ENCODE measurements around the gene STK32C. TPM values are rescaled to one million over a fixed set of nuclear protein-coding genes. Genes with fewer than 3 reads are reported as not detected.

Gene STK32C
- total RNA-seq, 1 donor from 2014 or later: 12.9 TPM

- Mint-ChIP-seq H3K27me3 (peaks cover 34% of the 10 kb centered on the region), H3K9me3 (no peaks in the 10 kb centered on the region), H3K27ac (no peak overlapping the region), H3K36me3 (no peaks in the 10 kb centered on the region), H3K4me3 (no peak overlapping the region), H3K4me1 (ENCODE audit: unreplicated experiment) (no peaks in the 10 kb centered on the region)
- DNase-seq (ENCODE audit: extremely low spot score, unreplicated experiment): no peak
- TF ChIP-seq CTCF (conservative IDR thresholded peaks at IDR 0.05): no peak
Measured at GRCh38 chr10:132282667-132283603, 24.8 kb downstream of the STK32C start.

GRCh38 chr10:132281915-132282666 lies 25.7 kb downstream of the STK32C start:
- peaks cover 32% of the 10 kb centered on the region for H3K27me3 Mint-ChIP-seq
- H3K27ac Mint-ChIP-seq: no peak overlapping the region
- no peak for DNase-seq (ENCODE audit: extremely low spot score, unreplicated experiment)
- no peaks in the 10 kb centered on the region for H3K4me1 Mint-ChIP-seq (ENCODE audit: unreplicated experiment)
- no peaks in the 10 kb centered on the region for H3K9me3 Mint-ChIP-seq
- H3K36me3 Mint-ChIP-seq: no peaks in the 10 kb centered on the region
- no peak overlapping the region for H3K4me3 Mint-ChIP-seq
- TF ChIP-seq CTCF (conservative IDR thresholded peaks at IDR 0.05): no peak

- H3K27me3 Mint-ChIP-seq: peaks cover 25% of the 10 kb centered on the region
- H3K9me3 Mint-ChIP-seq: no peaks in the 10 kb centered on the region
- no peak overlapping the region for H3K27ac Mint-ChIP-seq
- H3K4me3 Mint-ChIP-seq: no peak overlapping the region
- TF ChIP-seq CTCF (conservative IDR thresholded peaks at IDR 0.05): no peak
- no peak for DNase-seq (ENCODE audit: extremely low spot score, unreplicated experiment)
- H3K36me3 Mint-ChIP-seq: no peaks in the 10 kb centered on the region
- H3K4me1 Mint-ChIP-seq (ENCODE audit: unreplicated experiment): no peaks in the 10 kb centered on the region
Measured at GRCh38 chr10:132280646-132281074, 27.1 kb downstream of the STK32C start.

GRCh38 chr10:132279873-132280645 lies 27.7 kb downstream of the STK32C start:
- H3K9me3 Mint-ChIP-seq: no peaks in the 10 kb centered on the region
- no peak for DNase-seq (ENCODE audit: extremely low spot score, unreplicated experiment)
- H3K27ac Mint-ChIP-seq: no peak overlapping the region
- H3K36me3 Mint-ChIP-seq: no peaks in the 10 kb centered on the region
- H3K4me1 Mint-ChIP-seq (ENCODE audit: unreplicated experiment): no peaks in the 10 kb centered on the region
- H3K4me3 Mint-ChIP-seq: no peak overlapping the region
- no peak for TF ChIP-seq CTCF (conservative IDR thresholded peaks at IDR 0.05)
- H3K27me3 Mint-ChIP-seq: peaks cover 19% of the 10 kb centered on the region

- DNase-seq (ENCODE audit: extremely low spot score, unreplicated experiment): no peak
- Mint-ChIP-seq H3K4me3 (no peak overlapping the region), H3K27ac (no peak overlapping the region), H3K27me3 (peaks cover 13% of the 10 kb centered on the region), H3K4me1 (ENCODE audit: unreplicated experiment) (peaks cover 6% of the 10 kb centered on the region), H3K36me3 (no peaks in the 10 kb centered on the region), H3K9me3 (no peaks in the 10 kb centered on the region)
- no peak for TF ChIP-seq CTCF (conservative IDR thresholded peaks at IDR 0.05)
Measured at GRCh38 chr10:132277311-132277741, 30.4 kb downstream of the STK32C start.
